Epidermal melanocyte (primary cell): ENCODE measurements around the gene CREB3L2.
A peak's percentile ranks its signal among the peaks of the same experiment; 100 is the strongest.
"Not testable (repeated sequence)": the region's sequence is repeated elsewhere in the genome, so short reads cannot be mapped to it uniquely, and the experiment has no call there.

Experiments
- DNase-seq: peaks from one replicate; pipeline ENCODE4 v3.0.0; 2011; ENCODE audit warnings: low spot score; ENCODE audit not compliant: insufficient read length

Gene CREB3L2

GRCh38 chr7:138014686-138015085 is 12.8 kb upstream of the CREB3L2 start:
- no peak for DNase-seq

GRCh38 chr7:138014201-138014600 is 12.3 kb upstream of the CREB3L2 start:
- DNase-seq = not testable (repeated sequence)

- no peak for DNase-seq
Observed at GRCh38 chr7:138009350-138009653, 7.4 kb upstream of the CREB3L2 start.

GRCh38 chr7:138008588-138009349 is 6.9 kb upstream of the CREB3L2 start:
- no peak for DNase-seq

GRCh38 chr7:138008019-138008587 is 6.2 kb upstream of the CREB3L2 start:
- DNase-seq = no peak

- DNase-seq = no peak
Observed at GRCh38 chr7:138006106-138006505, 4.2 kb upstream of the CREB3L2 start.

- no peak for DNase-seq
Observed at GRCh38 chr7:138004936-138005335, 3.0 kb upstream of the CREB3L2 start.

- DNase-seq = no peak
Observed at GRCh38 chr7:138004046-138004445, 2.2 kb upstream of the CREB3L2 start.

GRCh38 chr7:138002828-138003189 is 923 bp upstream of the CREB3L2 start:
- DNase-seq = no peak

- DNase-seq = peak; percentile 89
Observed at GRCh38 chr7:138002096-138002827, 376 bp upstream of the CREB3L2 start.

- DNase-seq = peak; percentile 32
Observed at GRCh38 chr7:138000081-138000701, 1.7 kb downstream of the CREB3L2 start.

- no peak for DNase-seq
Observed at GRCh38 chr7:137999496-138000080, 2.3 kb downstream of the CREB3L2 start.

- DNase-seq = no peak
Observed at GRCh38 chr7:137998250-137998649, 3.6 kb downstream of the CREB3L2 start.

- no peak for DNase-seq
Observed at GRCh38 chr7:137996871-137997270, 5.0 kb downstream of the CREB3L2 start.

- DNase-seq = no peak
Observed at GRCh38 chr7:137996386-137996851, 5.5 kb downstream of the CREB3L2 start.

- DNase-seq = no peak
Observed at GRCh38 chr7:137994216-137994615, 7.7 kb downstream of the CREB3L2 start.

GRCh38 chr7:137993395-137993743 is 8.5 kb downstream of the CREB3L2 start:
- no peak for DNase-seq

GRCh38 chr7:137992550-137993394 is 9.1 kb downstream of the CREB3L2 start:
- peak; percentile 49 for DNase-seq

GRCh38 chr7:137992104-137992549 is 9.8 kb downstream of the CREB3L2 start:
- no peak for DNase-seq

- DNase-seq = no peak
Observed at GRCh38 chr7:137990251-137990941, 11.5 kb downstream of the CREB3L2 start.
